ENCODE measurements around the gene NPC1L1.
"Not testable (repeated sequence)": the region's sequence is repeated elsewhere in the genome, so short reads cannot be mapped to it uniquely, and the experiment has no call there.

NPC1L1 gene

GRCh38 chr7:44565795-44566559, 24.8 kb upstream of the NPC1L1 start:
- DNase-seq (ENCODE audit: extremely low read depth, insufficient read length), result no peak
- no peak overlapping the region for H3K4me3 ChIP-seq (replicated peaks; ENCODE audit: low read depth, low read length)
- TF ChIP-seq CTCF (IDR thresholded peaks at IDR 0.05; ENCODE audit: insufficient read depth, low read length, poor library complexity, severe bottlenecking), result no peak
- H3K27me3 ChIP-seq (replicated peaks; ENCODE audit: control insufficient read depth, insufficient read depth, low read length), result no peaks in the 10 kb centered on the region
- peaks cover 52% of the 10 kb centered on the region for H3K36me3 ChIP-seq (ENCODE audit: control insufficient read depth, insufficient read depth, low read length)

GRCh38 chr7:44565097-44565794, 24.1 kb upstream of the NPC1L1 start:
- TF ChIP-seq CTCF (IDR thresholded peaks at IDR 0.05; ENCODE audit: insufficient read depth, low read length, poor library complexity, severe bottlenecking), result peak; percentile 98
- peaks cover 48% of the 10 kb centered on the region for H3K36me3 ChIP-seq (ENCODE audit: control insufficient read depth, insufficient read depth, low read length)
- H3K27me3 ChIP-seq (replicated peaks; ENCODE audit: control insufficient read depth, insufficient read depth, low read length), result no peaks in the 10 kb centered on the region
- H3K4me3 ChIP-seq (replicated peaks; ENCODE audit: low read depth, low read length), result no peak overlapping the region
- peak; percentile 48 for DNase-seq (ENCODE audit: extremely low read depth, insufficient read length)

- Histone ChIP-seq H3K27me3 (replicated peaks; ENCODE audit: control insufficient read depth, insufficient read depth, low read length) (no peaks in the 10 kb centered on the region), H3K4me3 (replicated peaks; ENCODE audit: low read depth, low read length) (no peak overlapping the region), H3K36me3 (ENCODE audit: control insufficient read depth, insufficient read depth, low read length) (peaks cover 42% of the 10 kb centered on the region)
- no peak for TF ChIP-seq CTCF (IDR thresholded peaks at IDR 0.05; ENCODE audit: insufficient read depth, low read length, poor library complexity, severe bottlenecking)
- DNase-seq (ENCODE audit: extremely low read depth, insufficient read length), result no peak
Measured at GRCh38 chr7:44564606-44565005, 23.5 kb upstream of the NPC1L1 start.

GRCh38 chr7:44563171-44563679, 22.1 kb upstream of the NPC1L1 start:
- Histone ChIP-seq H3K4me3 (replicated peaks; ENCODE audit: low read depth, low read length) (no peak overlapping the region), H3K36me3 (ENCODE audit: control insufficient read depth, insufficient read depth, low read length) (peaks cover 30% of the 10 kb centered on the region), H3K27me3 (replicated peaks; ENCODE audit: control insufficient read depth, insufficient read depth, low read length) (no peaks in the 10 kb centered on the region)
- DNase-seq (ENCODE audit: extremely low read depth, insufficient read length), result no peak
- TF ChIP-seq CTCF (IDR thresholded peaks at IDR 0.05; ENCODE audit: insufficient read depth, low read length, poor library complexity, severe bottlenecking), result no peak

- H3K27me3 ChIP-seq (replicated peaks; ENCODE audit: control insufficient read depth, insufficient read depth, low read length); DNase-seq (ENCODE audit: extremely low read depth, insufficient read length); H3K4me3 ChIP-seq (replicated peaks; ENCODE audit: low read depth, low read length): not testable (repeated sequence)
- peaks cover 25% of the 10 kb centered on the region for H3K36me3 ChIP-seq (ENCODE audit: control insufficient read depth, insufficient read depth, low read length)
Measured at GRCh38 chr7:44562622-44562962, 21.5 kb upstream of the NPC1L1 start.

GRCh38 chr7:44561962-44562621, 21.0 kb upstream of the NPC1L1 start:
- Histone ChIP-seq H3K27me3 (replicated peaks; ENCODE audit: control insufficient read depth, insufficient read depth, low read length) (no peaks in the 10 kb centered on the region), H3K4me3 (replicated peaks; ENCODE audit: low read depth, low read length) (no peak overlapping the region), H3K36me3 (ENCODE audit: control insufficient read depth, insufficient read depth, low read length) (peaks cover 21% of the 10 kb centered on the region)
- DNase-seq (ENCODE audit: extremely low read depth, insufficient read length), result no peak
- TF ChIP-seq CTCF (IDR thresholded peaks at IDR 0.05; ENCODE audit: insufficient read depth, low read length, poor library complexity, severe bottlenecking), result no peak

Data from GM06990 (cell line).